Diencephalon (tissue), 1 donor: Measurements from ENCODE around the gene OR8B3. TPM values are rescaled to one million over a fixed set of nuclear protein-coding genes. Genes with fewer than 3 reads are reported as not detected.

Experiments
- total RNA-seq: library from RNA; depleted of rRNA; stranded (reverse); fragments of >200 nt; gene quantifications from one replicate; pipeline ENCODE4 v1.2.3, GENCODE V29; 2014

The OR8B3 gene, protein sequence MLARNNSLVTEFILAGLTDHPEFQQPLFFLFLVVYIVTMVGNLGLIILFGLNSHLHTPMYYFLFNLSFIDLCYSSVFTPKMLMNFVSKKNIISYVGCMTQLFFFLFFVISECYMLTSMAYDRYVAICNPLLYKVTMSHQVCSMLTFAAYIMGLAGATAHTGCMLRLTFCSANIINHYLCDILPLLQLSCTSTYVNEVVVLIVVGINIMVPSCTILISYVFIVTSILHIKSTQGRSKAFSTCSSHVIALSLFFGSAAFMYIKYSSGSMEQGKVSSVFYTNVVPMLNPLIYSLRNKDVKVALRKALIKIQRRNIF
- not detected for total RNA-seq

DNA sequence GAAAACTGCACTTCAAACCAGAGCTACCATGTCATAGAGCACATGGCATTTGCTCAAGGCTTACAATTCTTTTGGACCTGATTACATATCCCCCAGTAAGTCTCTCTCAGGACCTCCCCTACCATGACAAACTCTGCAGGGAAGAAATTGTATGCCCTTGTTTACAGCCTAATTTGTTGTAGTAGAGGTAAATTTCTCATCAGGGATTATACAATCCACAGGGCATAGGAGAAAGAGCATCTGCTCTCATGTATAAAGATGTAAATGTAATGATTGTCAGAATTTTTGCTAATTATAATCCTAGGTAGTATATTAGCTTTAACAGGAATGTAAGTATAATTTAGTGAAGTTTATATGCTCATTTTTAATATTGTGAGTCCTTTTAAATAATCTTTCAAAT, at the start of gene OR8B3:
Gene OR8B3 (minus strand): TSS at position 101 of the 400 bp plus-strand sequence. CDS start 1,673 bp downstream, outside the sequence.

DNA sequence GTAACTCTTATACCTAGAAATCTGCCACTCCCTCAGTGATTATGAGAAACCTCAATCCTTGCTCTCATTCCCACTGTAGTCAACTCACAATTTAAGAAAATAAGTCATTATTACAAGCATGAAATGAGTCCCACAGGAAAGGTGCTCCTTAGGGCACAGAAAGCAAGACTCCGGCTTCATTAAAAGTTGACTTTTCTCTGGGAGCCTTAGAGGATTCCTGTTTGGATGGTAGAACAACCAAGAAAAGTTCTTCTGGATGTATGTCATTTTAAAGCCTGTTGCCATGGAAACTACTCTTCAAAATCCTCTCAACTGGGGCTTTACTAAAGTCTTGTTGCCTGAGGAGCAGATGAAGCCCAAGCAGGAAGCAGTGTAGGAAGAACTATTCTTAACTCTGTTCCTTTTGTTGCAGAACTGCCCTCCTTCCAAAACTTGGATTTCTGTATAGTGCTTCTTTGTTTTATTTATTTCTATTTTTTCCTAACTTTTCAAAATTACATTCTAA, 46.9 kb upstream of the OR8B3 start, which contains the start of gene OR8B8:
Gene OR8B8 (minus strand): TSS at position 51 of the 505 bp plus-strand sequence. CDS start 4,611 bp downstream, outside the sequence.

DNA sequence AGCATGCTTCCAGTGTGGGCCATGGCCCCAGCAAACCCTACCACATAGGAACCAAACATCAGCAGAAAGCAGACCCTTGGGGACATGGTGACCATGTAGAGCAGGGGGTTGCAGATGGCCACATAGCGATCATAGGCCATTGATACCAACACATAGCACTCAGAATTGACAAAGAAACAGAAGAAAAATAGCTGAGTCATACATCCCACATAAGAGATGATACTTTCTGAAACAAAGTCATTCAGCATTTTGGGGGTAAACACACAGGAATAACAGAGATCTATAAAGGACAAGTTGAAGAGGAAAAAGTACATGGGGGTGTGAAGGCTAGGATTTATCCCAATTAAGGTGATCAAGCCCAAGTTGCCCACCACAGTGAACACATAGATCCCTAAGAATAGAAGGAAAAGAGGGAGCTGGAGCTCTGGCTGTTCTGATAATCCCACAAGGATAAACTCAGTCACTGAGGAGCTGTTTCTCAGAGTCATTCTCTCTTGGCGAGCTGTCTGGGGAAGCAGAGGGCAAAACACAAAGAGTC, 25.6 kb upstream of the OR8B3 start, which contains the start of gene OR8B4:
Gene OR8B4 (minus strand): TSS at position 488 of the 538 bp plus-strand sequence. CDS start 0 bp downstream, at position 488.

DNA sequence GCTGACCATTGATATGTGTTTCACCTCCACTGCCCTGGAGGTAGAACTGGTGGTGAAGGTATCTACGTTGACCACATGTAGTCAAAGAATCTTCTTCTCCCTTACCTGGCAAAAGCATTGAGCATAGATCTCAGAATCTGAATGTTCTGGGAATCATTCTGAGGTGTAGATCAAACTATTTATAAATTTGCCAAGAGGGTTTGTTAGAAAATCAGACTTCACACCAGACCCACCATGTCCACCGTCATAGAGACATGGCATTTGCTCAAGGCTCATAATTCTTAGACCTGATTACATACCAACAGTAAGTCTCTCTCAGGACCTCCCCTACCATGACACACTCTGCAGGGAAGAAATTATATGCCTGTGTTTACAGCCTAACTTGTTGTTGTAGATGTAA, 14.4 kb downstream of the OR8B3 start, which contains the start of gene OR8B2:
Gene OR8B2 (minus strand): TSS at position 101 of the 400 bp plus-strand sequence. CDS start 1,156 bp downstream, outside the sequence.

Other genes with a start within 250 kb of the OR8B3 start
- gene OR10D3, start 215.7 kb downstream of the OR8B3 start, total RNA-seq, result not detected
- not detected for gene OR8G1, start 157.9 kb downstream of the OR8B3 start, total RNA-seq
- gene OR8G5, start 142.6 kb downstream of the OR8B3 start, total RNA-seq, result not detected
- not detected for gene OR8D1, start 85.1 kb downstream of the OR8B3 start, total RNA-seq
- gene OR8D2, start 78.8 kb downstream of the OR8B3 start, total RNA-seq, result not detected
- gene OR8B2, start 14.5 kb downstream of the OR8B3 start, total RNA-seq, result not detected
- not detected for gene OR8B4, start 25.8 kb upstream of the OR8B3 start, total RNA-seq
- gene OR8B8, start 46.7 kb upstream of the OR8B3 start, total RNA-seq, result not detected
- gene OR8B12, start 144.6 kb upstream of the OR8B3 start, total RNA-seq, result not detected
- 0.23 TPM for gene OR8A1, start 171.0 kb upstream of the OR8B3 start, total RNA-seq
- not detected for gene PANX3, start 212.4 kb upstream of the OR8B3 start, total RNA-seq
- 51.0 TPM for gene TBRG1, start 223.8 kb upstream of the OR8B3 start, total RNA-seq